COLO829 (cell line): ENCODE data around the gene CACNG7.
"Not testable (repeated sequence)": the region's sequence is repeated elsewhere in the genome, so short reads cannot be mapped to it uniquely, and the experiment has no call there.

Experiments used
- DNase-seq: peaks from one replicate; pipeline ENCODE4 v3.0.0; 2012; ENCODE audit warnings: low spot score

Gene CACNG7, protein sequence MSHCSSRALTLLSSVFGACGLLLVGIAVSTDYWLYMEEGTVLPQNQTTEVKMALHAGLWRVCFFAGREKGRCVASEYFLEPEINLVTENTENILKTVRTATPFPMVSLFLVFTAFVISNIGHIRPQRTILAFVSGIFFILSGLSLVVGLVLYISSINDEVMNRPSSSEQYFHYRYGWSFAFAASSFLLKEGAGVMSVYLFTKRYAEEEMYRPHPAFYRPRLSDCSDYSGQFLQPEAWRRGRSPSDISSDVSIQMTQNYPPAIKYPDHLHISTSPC

DNA sequence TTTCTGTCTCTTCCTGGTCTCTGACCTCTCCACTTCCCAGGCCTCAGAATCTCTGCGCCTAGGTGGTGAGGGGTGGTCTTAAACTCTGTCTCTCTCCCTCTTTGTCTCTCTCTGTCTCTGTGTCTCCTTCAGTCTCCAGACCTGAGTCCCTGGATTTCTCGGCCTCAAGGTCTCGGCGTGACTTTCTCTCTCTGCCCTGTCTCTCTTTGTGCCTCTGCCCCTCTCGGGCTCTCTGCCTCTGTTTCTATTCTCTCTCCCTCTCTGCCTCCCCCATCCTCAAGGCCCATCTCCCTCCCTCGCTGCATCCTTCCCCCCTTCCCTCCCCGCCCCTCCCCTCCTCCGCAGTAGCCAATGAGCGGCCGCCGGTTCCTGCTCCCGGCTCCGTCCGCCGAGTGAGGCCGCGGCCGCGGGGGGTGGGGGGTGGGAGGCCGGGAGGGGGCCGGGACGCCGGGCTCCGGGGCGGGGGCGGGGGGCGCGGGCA is at the start of gene CACNG7:
CACNG7 (plus strand) TSS at position 344 of the 481 bp plus-strand sequence. CDS start 3,554 bp downstream, outside the sequence.
- DNase-seq: no peak

DNA sequence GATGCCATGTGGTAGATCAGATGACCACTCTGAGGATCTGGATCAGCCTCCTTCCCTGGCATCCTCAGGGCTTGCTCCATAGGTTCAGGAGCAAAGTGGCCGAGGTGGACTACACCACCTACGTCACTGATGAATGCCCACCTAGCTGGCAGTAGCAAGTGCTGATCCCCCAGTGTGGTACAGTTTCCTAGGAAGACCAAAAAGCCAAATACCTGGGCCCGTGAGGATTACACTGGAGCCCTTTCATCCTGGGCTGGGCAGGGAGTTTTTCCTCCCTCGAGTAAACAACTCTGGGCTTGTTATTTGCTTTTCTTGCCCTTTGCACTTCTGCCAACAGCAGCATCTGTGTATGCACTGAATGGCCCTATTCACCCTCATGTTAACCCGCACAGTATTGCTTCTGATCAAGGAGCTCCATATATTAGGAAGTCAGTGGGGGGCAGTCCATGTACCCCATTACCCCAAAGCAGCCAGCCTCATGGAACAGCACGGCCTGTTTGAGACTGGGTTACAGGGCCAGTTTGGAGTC is 44.7 kb upstream of the CACNG7 start:
- peak; percentile 67 for DNase-seq

DNA sequence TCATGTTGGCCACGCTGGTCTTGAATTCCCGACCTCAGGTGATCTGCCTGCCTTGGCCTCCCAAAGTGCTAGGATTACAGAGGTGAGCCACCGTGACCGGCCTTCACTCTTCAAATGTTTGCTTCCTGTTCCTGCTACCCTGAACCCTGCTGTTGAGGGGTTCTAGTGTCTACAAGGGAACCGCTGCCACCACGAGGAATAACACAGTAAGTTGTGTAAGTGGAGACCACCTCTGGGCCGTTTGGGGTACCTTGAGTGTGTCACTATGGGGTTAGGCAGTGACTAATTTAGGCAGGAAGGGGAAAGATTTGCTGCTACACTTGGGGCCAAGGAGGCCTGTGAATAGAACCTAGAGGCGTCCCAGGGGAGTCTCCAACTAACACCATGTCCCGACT is 43.6 kb upstream of the CACNG7 start:
- no peak for DNase-seq

DNA sequence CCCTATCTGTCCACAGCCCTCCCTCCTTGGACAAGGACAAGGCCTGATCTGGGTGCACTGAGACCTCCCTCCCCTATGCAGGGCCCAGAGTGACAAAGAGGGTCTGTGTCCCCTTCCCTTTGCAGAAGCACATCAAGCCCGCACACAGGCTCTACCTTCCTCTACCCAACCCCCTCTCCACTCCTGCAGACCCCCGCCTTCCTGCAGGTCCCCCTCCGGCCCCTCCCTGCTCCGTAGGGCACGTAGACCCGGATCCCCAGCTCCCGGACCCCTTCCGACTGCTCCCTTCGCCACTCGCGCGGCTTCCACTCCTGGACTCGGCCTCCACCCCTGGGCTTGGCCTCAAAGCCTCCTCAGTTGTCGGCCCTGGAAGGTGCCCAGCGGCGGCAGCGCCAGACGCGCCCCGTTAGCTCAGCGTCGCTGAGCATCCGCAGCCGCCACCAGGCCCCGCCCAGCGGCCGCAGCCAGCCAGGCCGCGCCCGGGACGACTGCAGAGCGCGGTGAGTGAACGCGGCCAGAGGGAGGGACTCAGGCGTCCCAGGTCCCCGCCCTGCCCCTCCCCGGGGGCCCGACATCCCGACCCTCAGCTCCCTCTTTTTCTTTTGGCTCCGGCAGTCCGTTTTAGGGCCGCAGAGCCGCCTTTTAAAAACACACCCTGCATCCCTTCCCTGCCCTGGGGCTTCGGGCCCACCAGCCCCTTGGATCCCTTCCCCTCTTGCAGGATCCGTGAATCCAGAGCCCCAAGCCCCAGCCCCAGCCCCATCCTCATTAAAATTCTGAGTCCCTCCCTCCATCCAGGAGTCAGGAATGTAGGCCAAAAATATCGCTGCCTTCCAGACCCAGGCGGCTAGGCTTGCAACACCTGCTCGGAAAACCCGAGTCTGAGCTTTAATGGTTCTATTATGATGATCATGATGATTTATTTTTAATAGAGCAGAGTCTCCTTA is 42.9 kb upstream of the CACNG7 start:
- DNase-seq: no peak

DNA sequence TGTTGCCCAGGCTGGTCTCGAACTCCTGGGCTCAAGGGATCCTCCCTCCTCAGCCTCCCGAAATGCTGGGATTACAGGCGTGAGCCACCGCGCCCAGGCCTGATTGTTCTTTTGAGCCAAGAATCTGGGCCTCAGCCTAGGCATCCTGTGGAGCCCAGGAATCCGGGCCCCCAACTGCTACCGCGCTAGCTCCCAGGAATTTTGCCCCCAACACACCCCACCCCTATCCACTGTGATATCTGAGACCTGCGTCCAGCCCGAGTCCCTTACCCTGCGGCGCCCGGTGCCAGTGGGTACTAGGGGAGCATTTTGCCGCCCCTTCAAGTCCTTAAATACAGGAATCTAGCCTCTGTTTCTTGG is 42.2 kb upstream of the CACNG7 start:
- DNase-seq: no peak

DNA sequence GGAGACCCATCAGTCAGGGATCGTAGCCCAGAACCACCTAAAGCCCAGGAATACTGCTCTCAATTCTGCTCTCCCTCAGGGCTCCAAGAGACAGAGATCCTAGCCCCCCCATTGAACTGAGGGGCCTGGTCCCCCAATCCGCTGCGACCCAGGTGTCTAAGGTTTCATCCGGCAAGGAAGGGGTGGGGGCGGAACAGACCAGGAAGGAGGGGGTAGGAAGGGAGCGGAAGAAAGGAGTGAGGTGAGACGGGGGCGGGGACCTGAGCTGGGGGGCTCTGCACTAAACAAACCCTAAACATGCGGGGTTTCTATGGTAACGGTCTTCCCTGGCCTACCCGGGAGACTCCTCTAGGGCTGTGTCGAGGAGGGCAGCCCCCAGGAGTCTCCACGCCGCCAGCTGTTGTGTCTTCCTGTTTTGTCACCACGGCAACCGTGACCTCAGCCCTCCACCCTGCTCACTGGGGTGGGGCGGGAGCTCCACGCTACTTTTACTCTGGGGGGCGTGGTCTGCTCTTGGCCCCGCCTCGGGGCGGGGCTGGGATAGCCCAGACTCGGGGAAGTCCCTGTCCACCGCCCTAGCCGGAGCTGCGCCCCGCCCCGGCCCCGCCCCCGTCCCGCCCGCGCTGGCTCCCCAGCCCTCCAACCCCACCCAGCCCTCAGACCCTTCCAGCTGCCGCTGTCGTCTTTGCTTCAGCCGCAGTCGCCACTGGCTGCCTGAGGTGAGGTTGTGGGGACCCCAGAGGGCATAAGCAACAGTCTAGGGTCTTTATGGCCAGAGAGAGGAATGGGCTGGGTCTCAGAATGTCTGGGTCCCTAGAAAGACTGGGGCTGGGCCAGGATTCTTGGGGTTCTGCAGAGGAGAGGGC is 41.6 kb upstream of the CACNG7 start, which contains the start of gene MYADM:
MYADM (plus strand) TSS at position 659 of the 866 bp plus-strand sequence. CDS start 5,647 bp downstream, outside the sequence.
- peak; percentile 99 for DNase-seq

DNA sequence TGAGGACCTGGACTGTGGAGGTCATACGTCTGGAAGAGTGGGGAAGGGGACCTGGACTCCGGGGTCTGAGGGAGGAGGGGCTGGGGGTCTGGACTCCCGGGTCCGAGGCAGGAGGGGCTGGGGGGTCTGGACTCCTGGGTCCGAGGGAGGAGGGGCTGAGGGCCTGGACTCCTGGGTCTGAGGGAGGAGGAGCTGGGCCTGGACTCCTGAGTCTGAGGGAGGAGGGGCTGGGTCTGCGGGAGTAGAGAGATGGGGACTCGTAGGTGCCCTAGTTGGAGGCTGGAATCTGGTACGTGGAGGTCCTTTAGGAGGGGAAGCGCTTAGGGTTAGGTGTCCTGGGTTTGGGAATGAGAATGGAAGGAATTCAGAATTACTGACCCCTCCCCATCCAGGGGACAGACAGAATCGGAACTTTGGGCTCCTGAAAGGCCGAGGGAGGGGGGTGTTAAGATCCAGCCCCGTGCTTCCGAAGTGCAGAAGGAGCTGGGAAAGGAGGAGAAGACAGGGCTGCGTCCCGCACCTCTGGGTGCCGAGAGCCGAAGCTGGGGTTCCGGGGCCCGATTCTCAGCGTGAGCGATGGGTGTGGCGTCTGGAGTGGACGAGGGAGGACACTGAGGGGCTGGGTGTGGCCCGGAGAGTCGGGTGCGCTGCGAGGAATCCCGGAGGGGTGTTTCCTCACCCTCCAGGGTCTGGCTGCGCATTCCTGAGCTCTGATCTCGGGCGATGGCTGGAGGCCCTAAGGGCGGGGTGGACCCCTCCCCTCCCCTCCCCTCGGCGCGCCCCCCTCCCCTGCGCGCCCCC is 40.8 kb upstream of the CACNG7 start:
- DNase-seq: no peak

DNA sequence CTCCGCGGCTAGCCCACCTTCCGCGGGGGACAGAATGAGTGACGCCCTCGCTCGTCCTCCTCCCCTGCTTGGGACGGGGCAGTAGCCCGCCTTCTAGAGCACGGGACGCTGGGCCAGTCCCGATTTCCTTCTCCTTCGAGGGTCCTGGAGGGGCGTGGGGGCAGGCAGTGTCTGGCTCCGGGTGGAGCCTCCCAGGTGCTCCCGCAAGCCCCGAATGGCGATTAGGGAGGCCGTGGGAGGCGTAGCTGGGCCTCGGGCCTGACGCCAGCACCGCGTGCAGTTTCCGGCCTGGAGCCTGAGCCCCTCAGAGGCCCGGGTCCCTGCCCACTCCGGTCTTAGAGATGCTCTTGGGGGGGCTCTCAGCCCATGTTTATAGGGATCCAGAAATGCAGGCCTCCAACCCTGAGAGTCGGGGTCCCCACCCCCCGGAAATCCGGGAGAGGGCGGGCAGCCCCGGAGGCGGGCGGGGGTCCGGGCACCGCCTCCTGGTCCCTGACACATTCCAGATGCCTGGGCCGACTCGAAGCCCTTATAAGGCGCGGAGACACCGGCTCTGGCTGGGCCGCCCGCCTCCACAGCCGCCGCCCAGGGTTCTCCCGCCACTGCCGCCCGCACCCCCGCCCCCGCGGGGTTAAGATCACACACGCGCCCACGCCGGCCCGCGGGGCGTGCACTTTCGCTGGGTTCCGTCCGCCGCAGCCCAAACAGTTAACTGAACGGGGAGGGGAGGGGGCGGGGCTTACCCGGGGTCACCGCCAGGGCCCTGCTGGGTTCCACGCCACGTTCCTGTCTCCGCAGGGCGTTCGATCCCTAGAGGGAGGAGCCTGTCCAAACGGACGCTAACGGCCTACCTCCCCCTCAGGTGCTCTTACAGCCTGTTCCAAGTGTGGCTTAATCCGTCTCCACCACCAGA is 39.9 kb upstream of the CACNG7 start:
- DNase-seq: peak; percentile 91

DNA sequence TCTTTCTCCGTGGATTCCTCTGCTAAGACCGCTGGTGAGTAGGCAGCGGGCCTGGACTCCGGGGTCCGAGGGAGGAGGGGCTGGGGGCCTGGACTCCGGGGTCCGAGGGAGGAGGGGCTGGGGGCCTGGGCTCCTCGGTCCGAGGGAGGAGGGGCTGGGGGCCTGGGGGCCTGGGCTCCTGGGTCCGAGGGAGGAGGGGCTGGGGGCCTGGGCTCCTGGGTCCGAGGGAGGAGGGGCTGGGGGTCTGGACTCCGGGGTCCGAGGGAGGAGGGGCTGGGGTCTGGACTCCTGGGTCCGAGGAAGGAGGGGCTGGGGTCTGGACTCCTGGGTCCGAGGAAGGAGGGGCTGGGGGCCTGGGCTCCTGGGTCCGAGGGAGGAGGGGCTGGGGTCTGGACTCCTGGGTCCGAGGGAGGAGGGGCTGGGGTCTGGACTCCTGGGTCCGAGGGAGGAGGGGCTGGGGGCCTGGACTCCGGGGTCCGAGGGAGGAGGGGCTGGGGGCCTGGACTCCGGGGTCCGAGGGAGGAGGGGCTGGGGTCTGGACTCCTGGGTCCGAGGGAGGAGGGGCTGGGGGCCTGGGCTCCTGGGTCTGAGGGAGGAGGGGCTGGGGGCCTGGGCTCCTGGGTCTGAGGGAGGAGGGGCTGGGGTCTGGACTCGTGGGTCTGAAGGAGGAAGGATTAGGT is 39.1 kb upstream of the CACNG7 start:
- DNase-seq: not testable (repeated sequence)

DNA sequence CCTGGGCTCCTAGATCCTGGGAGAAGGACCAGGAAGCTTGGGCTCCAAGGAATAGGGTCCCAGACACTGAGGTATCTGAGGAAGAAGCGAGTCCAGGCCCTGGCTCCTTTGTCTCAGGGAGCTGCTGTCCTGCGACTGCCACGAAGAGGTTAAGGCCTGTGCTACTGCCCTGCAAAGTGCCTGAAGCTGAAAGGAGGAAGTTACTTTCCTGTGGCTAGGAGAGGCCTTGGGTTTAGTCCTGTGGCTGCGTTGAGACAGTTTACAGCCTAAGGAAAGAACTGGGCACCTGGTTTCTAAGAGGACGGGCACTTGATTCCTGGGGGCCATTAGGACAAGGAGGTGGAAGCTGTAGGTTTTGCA is 38.6 kb upstream of the CACNG7 start:
- DNase-seq: no peak

DNA sequence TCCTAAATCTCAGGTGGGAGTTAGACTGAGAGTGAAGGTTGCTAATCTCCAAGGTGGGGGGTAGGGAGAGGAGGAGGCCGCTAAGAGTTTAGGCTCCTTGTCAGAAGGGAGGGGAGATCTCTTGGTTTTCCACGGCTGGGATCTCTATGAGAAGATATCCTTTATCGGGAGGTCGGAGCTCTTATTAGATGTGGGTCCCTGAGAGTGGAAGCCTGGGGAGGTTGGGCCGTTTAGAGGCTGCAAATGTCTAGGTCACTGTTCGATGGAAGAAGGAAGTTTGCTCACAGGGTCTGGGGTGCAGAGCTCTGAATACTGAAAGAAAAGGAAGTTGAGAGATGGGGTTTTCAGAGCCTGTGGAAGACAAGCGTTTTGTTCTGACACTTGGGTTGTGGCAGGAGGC is 37.6 kb upstream of the CACNG7 start:
- no peak for DNase-seq

DNA sequence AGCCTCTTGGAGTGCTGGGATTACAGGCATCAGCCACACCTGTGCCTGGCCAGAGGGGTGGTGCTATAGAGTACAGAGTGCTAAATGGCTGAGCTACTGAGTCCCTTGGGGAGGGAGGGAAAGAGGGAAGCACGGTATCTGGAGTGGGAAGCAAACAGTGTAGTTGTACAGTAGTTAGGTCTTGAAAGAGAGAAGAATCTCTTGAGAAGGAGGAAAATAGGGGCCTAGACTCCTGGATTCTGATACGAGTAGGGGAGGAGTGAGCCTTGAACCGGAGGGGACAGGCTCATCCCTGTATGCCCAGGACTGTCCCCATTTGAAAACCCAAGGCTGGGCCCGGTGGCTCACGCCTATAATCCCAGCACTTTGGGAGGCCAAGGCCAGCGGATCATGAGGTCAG is 36.3 kb upstream of the CACNG7 start:
- no peak for DNase-seq

DNA sequence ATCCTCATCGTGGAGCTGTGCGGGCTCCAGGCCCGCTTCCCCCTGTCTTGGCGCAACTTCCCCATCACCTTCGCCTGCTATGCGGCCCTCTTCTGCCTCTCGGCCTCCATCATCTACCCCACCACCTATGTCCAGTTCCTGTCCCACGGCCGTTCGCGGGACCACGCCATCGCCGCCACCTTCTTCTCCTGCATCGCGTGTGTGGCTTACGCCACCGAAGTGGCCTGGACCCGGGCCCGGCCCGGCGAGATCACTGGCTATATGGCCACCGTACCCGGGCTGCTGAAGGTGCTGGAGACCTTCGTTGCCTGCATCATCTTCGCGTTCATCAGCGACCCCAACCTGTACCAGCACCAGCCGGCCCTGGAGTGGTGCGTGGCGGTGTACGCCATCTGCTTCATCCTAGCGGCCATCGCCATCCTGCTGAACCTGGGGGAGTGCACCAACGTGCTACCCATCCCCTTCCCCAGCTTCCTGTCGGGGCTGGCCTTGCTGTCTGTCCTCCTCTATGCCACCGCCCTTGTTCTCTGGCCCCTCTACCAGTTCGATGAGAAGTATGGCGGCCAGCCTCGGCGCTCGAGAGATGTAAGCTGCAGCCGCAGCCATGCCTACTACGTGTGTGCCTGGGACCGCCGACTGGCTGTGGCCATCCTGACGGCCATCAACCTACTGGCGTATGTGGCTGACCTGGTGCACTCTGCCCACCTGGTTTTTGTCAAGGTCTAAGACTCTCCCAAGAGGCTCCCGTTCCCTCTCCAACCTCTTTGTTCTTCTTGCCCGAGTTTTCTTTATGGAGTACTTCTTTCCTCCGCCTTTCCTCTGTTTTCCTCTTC is 35.1 kb upstream of the CACNG7 start:
- DNase-seq: no peak

DNA sequence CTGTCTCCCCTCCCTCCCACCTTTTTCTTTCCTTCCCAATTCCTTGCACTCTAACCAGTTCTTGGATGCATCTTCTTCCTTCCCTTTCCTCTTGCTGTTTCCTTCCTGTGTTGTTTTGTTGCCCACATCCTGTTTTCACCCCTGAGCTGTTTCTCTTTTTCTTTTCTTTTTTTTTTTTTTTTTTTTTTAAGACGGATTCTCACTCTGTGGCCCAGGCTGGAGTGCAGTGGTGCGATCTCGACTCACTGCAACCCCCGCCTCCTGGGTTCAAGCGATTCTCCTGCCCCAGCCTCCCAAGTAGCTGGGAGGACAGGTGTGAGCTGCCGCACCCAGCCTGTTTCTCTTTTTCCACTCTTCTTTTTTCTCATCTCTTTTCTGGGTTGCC is 34.5 kb upstream of the CACNG7 start:
- no peak for DNase-seq

DNA sequence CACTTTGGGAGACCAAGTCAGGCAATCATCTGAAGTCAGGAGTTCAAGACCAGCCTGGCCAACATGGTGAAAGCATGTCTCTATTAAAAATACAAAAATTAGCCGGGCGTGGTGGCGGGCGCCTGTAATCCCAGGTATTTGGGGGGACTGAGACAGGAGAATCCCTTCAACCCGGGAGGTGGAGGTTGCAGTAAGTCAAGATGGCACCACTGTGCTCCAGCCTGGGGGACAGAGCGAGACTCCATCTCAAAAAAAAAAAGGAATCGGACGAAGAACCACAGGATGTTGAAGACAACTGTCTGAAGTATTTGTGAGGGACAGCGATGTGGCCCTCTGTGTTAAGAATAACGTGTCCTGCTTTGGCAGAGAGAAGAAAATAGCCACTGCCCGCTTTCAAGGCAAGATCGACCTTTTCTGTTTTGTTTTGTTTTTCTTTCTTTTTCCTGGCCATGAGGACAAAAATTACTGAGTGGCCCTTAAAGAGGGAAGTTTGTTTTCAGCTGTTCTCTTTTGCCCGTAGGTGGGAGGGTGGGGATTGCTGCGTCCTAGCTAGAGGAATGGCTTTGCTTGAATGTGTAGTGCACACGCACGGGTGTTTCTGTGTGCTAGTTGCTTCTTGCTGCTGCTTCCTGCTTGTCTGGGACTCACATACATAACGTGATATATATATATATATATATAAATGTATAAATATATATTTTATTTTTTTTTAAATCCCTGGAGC is 33.3 kb upstream of the CACNG7 start:
- DNase-seq: no peak

DNA sequence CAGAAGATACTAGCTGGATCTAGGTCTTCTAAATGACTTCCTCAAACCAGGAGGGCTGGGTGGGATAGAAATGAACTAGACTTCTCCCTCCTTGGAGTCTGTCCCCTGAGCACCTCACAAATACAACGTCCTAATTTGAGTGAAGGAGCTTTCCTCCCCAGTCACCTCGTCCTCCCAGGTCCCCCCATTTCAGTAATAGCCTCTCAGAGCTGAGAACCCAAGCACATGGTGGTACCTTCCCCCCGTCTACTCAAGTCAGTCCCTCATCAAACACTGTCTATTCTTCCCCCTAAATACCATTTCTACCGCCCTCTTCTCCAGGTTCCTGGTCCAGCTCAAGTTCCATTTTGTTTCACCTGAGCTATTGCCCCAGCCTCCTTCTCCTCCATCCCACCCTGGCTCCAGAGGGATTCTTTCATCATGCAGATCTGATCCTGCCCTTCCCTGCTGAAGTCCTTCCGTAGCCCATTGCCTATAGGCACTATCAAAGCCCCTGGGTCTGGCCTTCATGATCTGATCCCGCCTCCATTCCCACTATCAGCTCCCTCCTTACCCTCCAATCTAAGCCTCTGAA is 32.3 kb upstream of the CACNG7 start:
- DNase-seq: no peak

DNA sequence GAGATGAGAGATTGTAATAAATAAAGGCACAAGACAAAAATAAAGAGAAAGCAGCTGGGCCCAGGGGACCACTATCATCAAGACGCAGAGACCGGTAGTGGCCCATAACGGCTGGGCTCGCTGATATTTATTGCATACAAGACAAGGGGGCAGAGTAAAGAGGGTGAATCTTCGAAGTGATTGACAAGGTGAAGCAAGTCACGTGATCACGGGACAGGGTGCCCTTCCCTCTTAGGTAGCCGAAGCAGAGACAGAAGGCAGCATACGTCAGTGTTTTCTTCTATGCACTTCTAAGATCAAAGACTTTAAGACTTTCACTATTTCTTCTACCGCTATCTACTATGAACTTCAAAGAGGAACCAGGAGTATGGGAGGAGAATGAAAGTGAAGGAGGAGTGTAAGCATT is 31.7 kb upstream of the CACNG7 start:
- no peak for DNase-seq

DNA sequence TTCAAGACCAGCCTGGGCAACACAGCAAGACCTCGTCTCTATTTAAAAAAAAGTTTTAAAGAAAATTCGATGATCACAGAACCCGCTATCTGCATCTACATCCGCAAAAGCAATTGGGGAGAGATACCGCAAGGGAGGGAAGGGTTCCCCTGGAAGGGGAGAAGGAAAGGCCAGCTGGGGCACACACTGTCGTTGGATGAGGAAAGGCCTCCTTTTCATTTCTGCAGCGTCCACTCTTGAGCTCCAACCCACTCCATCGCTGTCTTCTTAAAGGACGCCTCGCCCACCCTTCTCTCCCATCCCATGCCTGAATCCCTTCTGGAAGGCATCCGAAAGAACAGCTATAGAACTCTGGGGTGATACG is 30.3 kb upstream of the CACNG7 start:
- no peak for DNase-seq
